ENCODE results near the gene NUDT22. TPM values are rescaled to one million over a fixed set of nuclear protein-coding genes. Genes with fewer than 3 reads are reported as not detected.

NUDT22 gene
- total RNA-seq, 4 donors from 2014 or later: 37.8 to 58.7 (median 48.6) TPM

DNA sequence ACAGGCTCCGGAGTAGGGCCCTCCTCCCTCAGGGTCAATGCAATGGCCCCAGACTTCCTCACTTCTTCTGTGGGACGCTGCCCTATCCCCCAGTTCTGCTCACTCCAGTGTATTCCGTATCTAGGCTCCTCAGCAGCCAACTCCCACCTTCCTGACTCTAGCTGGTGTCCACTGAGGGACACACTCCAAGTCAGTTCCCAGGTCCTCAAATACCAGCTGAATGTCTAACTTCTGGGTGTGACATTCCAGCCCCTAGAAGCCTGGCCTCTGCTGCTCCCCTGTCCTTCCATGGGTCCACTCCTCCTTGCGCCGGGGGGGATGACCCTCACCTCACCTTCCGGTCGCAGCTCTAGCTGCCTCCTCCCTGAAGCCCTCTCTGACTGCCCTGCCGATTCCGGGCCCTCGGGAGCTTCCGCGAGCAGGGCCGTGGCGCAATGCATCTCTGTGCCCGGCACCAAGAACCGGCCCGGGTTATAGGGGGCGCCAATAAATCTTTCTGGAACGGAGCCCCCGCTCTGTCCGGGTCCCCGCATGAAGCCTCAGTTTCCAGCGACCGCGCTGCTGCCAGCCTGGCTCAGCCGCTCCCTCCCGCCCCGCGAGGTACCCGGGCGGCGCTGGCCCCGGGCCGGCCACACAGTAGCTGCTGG is 42.9 kb downstream of the NUDT22 start:
- H3K9me3 ChIP-seq: no peaks in the 10 kb centered on the region
- no peaks in the 10 kb centered on the region for H3K27me3 ChIP-seq
- H3K36me3 ChIP-seq: peaks cover 8 to 36% (median 34%) of the 10 kb centered on the region in 4 donors
- WGBS: 4% methylated on average over 5 of the region's 34 CpGs
- H3K4me3 ChIP-seq: peak overlapping the region; percentile 70 to 81 (median 78)
- intact Hi-C loops (cut with DNase I): loop anchor here (5.0 kb wide), 1 partner anchor 33 kb away; the partner anchor contains the start of gene CATSPERZ
- H3K4me1 ChIP-seq: peaks cover 34 to 37% (median 36%) of the 10 kb centered on the region in 4 donors
- peak overlapping the region; percentile 91 to 98 (median 96) for H3K27ac ChIP-seq (replicated peaks in 1 of 4)
- TF ChIP-seq POLR2AphosphoS5 (IDR thresholded peaks at IDR 0.05) (peak in 1 of 2 donors; percentile 45), POLR2A (IDR thresholded peaks at IDR 0.05; ENCODE audit: low read depth) (no peak), EP300 (IDR thresholded peaks at IDR 0.05) (no peak), CTCF (IDR thresholded peaks at IDR 0.05) (no peak)
- DNase-seq (ENCODE audit: extremely low spot score): no peak

DNA sequence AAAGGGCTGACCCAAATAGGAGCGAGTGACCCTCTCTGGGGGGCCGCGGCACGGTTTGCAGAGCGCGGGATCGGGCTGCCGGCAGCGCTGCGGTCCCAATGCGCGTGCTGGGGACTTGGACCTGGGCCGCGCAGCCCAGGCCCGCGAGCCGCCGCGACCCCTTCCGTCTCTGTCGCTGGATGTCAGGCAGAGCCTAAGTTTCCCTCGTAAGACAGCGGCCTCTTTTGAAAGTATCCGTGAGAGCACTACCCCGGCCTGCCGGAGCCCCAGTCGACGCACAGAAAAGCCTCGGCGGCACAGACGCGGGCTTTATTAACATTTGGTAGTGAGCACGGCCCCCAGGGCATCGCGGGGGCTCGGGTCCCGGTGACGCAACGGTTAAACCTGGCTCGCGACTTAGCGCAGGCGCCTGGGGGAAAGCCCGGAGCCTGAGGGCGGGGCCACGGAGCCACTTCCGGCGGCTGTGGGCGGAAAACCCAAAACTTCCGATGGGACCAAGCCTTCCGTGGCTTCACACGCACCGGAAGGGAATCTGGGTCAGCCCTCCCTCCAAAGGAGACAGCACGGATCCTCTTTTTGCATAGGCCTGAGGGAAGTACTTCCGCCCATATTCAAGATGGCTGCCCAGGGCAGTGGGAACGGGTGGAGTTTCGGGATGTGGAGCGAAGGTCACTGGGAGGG is 43.6 kb downstream of the NUDT22 start:
- peak overlapping the region; percentile 91 to 98 (median 96) for H3K27ac ChIP-seq (replicated peaks in 1 of 4)
- peaks cover 34 to 37% (median 36%) of the 10 kb centered on the region in 4 donors for H3K4me1 ChIP-seq
- TF ChIP-seq EP300 (IDR thresholded peaks at IDR 0.05) (no peak), CTCF (IDR thresholded peaks at IDR 0.05) (peak in 1 of 3 experiments; percentile 35), POLR2AphosphoS5 (IDR thresholded peaks at IDR 0.05) (peak in 1 of 2 donors; percentile 96), POLR2A (IDR thresholded peaks at IDR 0.05; ENCODE audit: low read depth) (peak; percentile 4)
- DNase-seq (ENCODE audit: extremely low spot score): peak; percentile 99
- peak overlapping the region; percentile 70 to 81 (median 78) for H3K4me3 ChIP-seq
- intact Hi-C loops (cut with DNase I): loop anchor here (5.0 kb wide), 1 partner anchor 33 kb away; the partner anchor contains the start of gene CATSPERZ
- H3K27me3 ChIP-seq: no peaks in the 10 kb centered on the region
- 2% methylated on average over 26 of the region's 58 CpGs for WGBS
- peaks cover 1 to 29% (median 27%) of the 10 kb centered on the region in 4 donors for H3K36me3 ChIP-seq
- no peaks in the 10 kb centered on the region for H3K9me3 ChIP-seq

DNA sequence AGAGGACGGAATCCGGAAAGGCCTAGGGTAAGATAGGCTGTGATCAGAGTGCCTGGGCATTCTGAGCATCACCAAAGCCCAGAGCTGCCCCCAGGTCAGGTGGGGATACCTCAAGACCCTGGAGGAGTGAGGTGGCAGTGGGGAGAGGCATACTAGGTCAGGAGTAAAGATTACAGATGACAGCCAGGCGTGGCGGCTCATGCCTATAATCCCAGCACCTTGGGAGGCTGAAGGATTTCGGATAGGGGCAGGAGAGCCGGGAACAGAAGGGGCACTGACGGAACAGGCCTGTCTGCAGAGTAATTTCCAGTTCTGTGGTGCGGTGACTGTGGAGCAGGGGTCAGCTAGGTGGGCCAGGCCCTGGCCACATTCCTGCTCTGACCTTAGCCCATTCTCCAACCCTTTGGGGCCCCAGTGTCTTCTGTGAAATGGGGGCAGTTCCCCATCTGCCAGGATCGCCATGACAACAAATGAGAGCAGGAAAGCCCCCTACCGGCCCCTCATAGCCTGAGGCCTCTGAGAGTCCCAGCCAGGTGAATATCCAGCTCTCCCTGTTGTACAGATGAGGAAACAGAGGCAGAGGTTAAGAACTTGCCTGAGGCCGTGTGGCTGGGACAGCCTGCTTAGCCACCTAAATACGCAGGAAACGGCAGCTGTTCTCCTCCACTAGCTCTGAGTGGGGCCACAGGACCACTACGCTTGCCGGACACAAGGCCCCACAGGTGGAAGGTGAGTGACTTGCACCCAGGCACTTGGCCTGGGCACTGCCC is 49.1 kb downstream of the NUDT22 start:
- no peak for DNase-seq (ENCODE audit: extremely low spot score)
- intact Hi-C loops (cut with DNase I): no loop called here
- Histone ChIP-seq H3K9me3 (no peaks in the 10 kb centered on the region), H3K36me3 (peaks cover 4 to 46% (median 37%) of the 10 kb centered on the region in 4 donors), H3K4me1 (peaks cover 11 to 15% (median 13%) of the 10 kb centered on the region in 4 donors), H3K27ac (replicated peaks in 1 of 4) (no peak overlapping the region), H3K4me3 (no peak overlapping the region), H3K27me3 (no peaks in the 10 kb centered on the region)
- TF ChIP-seq EP300 (IDR thresholded peaks at IDR 0.05) (no peak), CTCF (IDR thresholded peaks at IDR 0.05) (no peak), POLR2A (IDR thresholded peaks at IDR 0.05; ENCODE audit: low read depth) (no peak), POLR2AphosphoS5 (IDR thresholded peaks at IDR 0.05) (no peak)
- WGBS: 89% methylated on average over 13 of the region's 15 CpGs

- intact Hi-C loops (cut with DNase I): no loop called here
- Histone ChIP-seq H3K4me3 (no peak overlapping the region), H3K27ac (replicated peaks in 1 of 4) (no peak overlapping the region), H3K4me1 (peaks cover 11 to 15% (median 13%) of the 10 kb centered on the region in 4 donors), H3K36me3 (peaks cover 4 to 50% (median 39%) of the 10 kb centered on the region in 4 donors), H3K9me3 (no peaks in the 10 kb centered on the region), H3K27me3 (no peaks in the 10 kb centered on the region)
- DNase-seq (ENCODE audit: extremely low spot score): no peak
- 80% methylated on average over 1 of the region's 2 CpGs for WGBS
- TF ChIP-seq POLR2A (IDR thresholded peaks at IDR 0.05; ENCODE audit: low read depth): no peak
- TF ChIP-seq CTCF (IDR thresholded peaks at IDR 0.05): no peak
- no peak for TF ChIP-seq POLR2AphosphoS5 (IDR thresholded peaks at IDR 0.05)
- TF ChIP-seq EP300 (IDR thresholded peaks at IDR 0.05): no peak
Measured at GRCh38 chr11:64275841-64276240, 49.8 kb downstream of the NUDT22 start.
